PC-3 (cell line): ENCODE measurements around the gene HOXC5.

Experiments
- EZH2phosphoT487 ChIP-seq: fragments of 300-600 bp; sonication (generic); IDR thresholded peaks from 2 replicates; pipeline ENCODE4 v1.6.1; 2018; ENCODE audit warnings: mild to moderate bottlenecking, antibody characterized with exemption, low read length, borderline replicate concordance
- TF ChIP-seq, protein P1 (sequence below): fragments of 300-600 bp; sonication (generic); conservative IDR thresholded peaks from 2 replicates; pipeline ENCODE4 v1.5.1; 2017; ENCODE audit warnings: antibody characterized with exemption, low read depth, mild to moderate bottlenecking, low read length

DNA sequence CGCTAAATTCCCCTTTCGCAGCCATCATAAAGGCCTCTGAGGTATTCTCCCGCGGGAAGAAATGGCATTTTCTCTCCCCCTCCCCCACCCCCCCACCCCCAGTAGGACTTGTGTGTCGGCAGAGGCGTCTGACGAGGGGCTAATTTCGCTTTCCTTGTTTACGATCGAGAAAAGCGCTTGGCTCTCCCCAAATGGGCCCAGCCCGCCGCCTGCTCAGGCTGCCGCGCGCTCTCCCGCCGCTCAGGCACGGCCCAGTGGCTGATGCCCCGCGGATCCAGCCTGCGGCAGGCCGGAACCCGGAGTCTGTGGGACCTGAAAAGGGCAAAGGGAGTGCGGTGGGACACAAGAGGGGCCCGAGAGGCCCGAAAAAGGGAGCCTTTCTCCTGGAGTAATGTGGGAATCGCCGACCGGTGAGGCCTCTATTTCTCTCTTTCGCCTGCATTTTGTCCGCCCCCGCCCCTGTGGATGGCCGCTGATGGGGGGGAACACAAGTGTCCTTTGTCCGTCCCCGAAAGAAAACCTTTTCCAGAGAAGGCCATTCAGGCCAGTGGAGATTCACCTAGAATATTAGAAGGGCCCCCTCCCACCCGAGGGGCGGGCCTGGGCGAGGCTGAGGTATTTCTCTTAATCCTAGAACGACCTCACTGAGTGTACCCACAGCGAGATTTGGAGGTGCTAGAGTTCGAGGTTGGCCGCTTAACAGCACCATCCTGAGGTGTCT is 13.6 kb upstream of the HOXC5 start:
- TF ChIP-seq, protein P1, sequence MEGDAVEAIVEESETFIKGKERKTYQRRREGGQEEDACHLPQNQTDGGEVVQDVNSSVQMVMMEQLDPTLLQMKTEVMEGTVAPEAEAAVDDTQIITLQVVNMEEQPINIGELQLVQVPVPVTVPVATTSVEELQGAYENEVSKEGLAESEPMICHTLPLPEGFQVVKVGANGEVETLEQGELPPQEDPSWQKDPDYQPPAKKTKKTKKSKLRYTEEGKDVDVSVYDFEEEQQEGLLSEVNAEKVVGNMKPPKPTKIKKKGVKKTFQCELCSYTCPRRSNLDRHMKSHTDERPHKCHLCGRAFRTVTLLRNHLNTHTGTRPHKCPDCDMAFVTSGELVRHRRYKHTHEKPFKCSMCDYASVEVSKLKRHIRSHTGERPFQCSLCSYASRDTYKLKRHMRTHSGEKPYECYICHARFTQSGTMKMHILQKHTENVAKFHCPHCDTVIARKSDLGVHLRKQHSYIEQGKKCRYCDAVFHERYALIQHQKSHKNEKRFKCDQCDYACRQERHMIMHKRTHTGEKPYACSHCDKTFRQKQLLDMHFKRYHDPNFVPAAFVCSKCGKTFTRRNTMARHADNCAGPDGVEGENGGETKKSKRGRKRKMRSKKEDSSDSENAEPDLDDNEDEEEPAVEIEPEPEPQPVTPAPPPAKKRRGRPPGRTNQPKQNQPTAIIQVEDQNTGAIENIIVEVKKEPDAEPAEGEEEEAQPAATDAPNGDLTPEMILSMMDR: no peak
- TF ChIP-seq EZH2phosphoT487: no peak
